GM12878 (cell line): ENCODE measurements around the gene FNDC3A.

Experiments used
- ATF7 ChIP-seq: fragments of 450-650 bp; IDR thresholded peaks from 2 replicates; pipeline ENCODE4 v1.6.1; 2016; ENCODE audit warnings: low read depth, mild to moderate bottlenecking
- FOS ChIP-seq: IDR thresholded peaks from 3 replicates; pipeline ENCODE4 v1.6.1; 2011; ENCODE audit warnings: borderline replicate concordance; ENCODE audit not compliant: insufficient read length; ENCODE audit errors: extremely low read depth
- GABPA ChIP-seq: IDR thresholded peaks from 2 replicates; pipeline ENCODE4 v1.6.1; 2014; ENCODE audit warnings: antibody characterized with exemption, low read depth, mild to moderate bottlenecking, inconsistent platforms
- KDM1A ChIP-seq: fragments of 200-600 bp; sonication (generic); IDR thresholded peaks from 2 replicates; pipeline ENCODE4 v1.6.1; 2016; ENCODE audit warnings: borderline replicate concordance
- LARP7 ChIP-seq: fragments of 450-650 bp; IDR thresholded peaks from 2 replicates; pipeline ENCODE4 v1.6.1; 2017; ENCODE audit warnings: mild to moderate bottlenecking
- POLR2A ChIP-seq: IDR thresholded peaks from 2 replicates; pipeline ENCODE4 v1.6.1; 2011; ENCODE audit warnings: low read depth, mild to moderate bottlenecking, low read length
- POLR2AphosphoS5 ChIP-seq: IDR thresholded peaks from 2 replicates; pipeline ENCODE4 v1.6.1; 2011; ENCODE audit warnings: mild to moderate bottlenecking, low read length, inconsistent platforms
- RAD21 ChIP-seq: IDR thresholded peaks from 2 replicates; pipeline ENCODE4 v1.6.1; 2011; ENCODE audit warnings: mild to moderate bottlenecking, low read depth, low read length, moderate library complexity; ENCODE audit not compliant: insufficient read depth
- TARDBP ChIP-seq: IDR thresholded peaks from 2 replicates; pipeline ENCODE4 v1.6.1; 2016; ENCODE audit warnings: borderline replicate concordance
- ZNF24 ChIP-seq: fragments of 450-650 bp; IDR thresholded peaks from 2 replicates; pipeline ENCODE4 v1.6.1; 2017; ENCODE audit warnings: antibody characterized with exemption, mild to moderate bottlenecking
- TF ChIP-seq, protein P1 (sequence below), 3 experiments: IDR thresholded peaks in 2 of 3; conservative IDR thresholded peaks in 1 of 3; 2 replicates each; pipeline ENCODE4 v1.5.1; 2011; ENCODE audit warnings: low read depth in 3 of 3, low read length in 3 of 3, mild to moderate bottlenecking in 3 of 3, control low read depth in 2 of 3, moderate library complexity in 2 of 3, inconsistent platforms in 1 of 3, mixed read lengths in 1 of 3; ENCODE audit not compliant: control insufficient read depth in 2 of 3, insufficient read depth in 1 of 3; ENCODE audit errors: extremely low read depth in 1 of 3
- TF ChIP-seq, protein P2 (sequence below): IDR thresholded peaks from 2 replicates; pipeline ENCODE4 v1.6.1; 2011; ENCODE audit warnings: borderline replicate concordance, low read depth, mild to moderate bottlenecking, moderate library complexity, mixed read lengths, low read length; ENCODE audit not compliant: insufficient read depth; ENCODE audit errors: extremely low read length

DNA sequence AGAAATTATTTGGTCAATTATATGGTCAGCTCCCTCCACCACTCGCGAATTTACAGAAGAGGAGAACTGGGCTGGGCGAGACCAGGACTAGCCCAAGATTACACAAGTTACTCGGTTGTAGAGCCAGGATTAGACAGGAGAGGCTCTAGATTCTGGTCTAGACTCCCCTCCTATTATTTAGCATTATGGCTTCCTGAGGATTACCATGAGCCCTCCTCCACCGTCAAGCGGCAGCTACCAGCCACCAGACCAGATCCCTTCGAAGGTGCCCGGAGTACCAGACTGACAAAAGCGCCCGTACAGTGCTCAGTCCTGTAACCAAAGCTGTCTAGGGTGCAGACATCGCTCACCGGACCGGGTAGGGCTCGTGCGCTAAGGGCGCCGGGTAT, 243.9 kb downstream of the FNDC3A start:
- TF ChIP-seq GABPA, result no peak
- TF ChIP-seq RAD21, result no peak
- no peak for TF ChIP-seq ZNF24
- TF ChIP-seq, protein P1, sequence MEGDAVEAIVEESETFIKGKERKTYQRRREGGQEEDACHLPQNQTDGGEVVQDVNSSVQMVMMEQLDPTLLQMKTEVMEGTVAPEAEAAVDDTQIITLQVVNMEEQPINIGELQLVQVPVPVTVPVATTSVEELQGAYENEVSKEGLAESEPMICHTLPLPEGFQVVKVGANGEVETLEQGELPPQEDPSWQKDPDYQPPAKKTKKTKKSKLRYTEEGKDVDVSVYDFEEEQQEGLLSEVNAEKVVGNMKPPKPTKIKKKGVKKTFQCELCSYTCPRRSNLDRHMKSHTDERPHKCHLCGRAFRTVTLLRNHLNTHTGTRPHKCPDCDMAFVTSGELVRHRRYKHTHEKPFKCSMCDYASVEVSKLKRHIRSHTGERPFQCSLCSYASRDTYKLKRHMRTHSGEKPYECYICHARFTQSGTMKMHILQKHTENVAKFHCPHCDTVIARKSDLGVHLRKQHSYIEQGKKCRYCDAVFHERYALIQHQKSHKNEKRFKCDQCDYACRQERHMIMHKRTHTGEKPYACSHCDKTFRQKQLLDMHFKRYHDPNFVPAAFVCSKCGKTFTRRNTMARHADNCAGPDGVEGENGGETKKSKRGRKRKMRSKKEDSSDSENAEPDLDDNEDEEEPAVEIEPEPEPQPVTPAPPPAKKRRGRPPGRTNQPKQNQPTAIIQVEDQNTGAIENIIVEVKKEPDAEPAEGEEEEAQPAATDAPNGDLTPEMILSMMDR (IDR thresholded peaks at IDR 0.05 in 2 of 3, conservative IDR thresholded peaks at IDR 0.05 in 1 of 3; ENCODE audit: control insufficient read depth in 2 of 3, extremely low read depth in 1 of 3, insufficient read depth in 1 of 3, low read depth in 3 of 3, low read length in 3 of 3), result no peak
- TF ChIP-seq ATF7, result no peak
- TF ChIP-seq POLR2A, result no peak
- TF ChIP-seq LARP7, result no peak
- TF ChIP-seq, protein P2, sequence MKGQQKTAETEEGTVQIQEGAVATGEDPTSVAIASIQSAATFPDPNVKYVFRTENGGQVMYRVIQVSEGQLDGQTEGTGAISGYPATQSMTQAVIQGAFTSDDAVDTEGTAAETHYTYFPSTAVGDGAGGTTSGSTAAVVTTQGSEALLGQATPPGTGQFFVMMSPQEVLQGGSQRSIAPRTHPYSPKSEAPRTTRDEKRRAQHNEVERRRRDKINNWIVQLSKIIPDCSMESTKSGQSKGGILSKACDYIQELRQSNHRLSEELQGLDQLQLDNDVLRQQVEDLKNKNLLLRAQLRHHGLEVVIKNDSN, result no peak
- TF ChIP-seq FOS, result no peak
- TF ChIP-seq POLR2AphosphoS5, result no peak
- no peak for TF ChIP-seq KDM1A
- no peak for TF ChIP-seq TARDBP
